Panc1 (cell line): ENCODE measurements around the gene KRTAP10-4. TPM values are rescaled to one million over a fixed set of nuclear protein-coding genes. Genes with fewer than 3 reads are reported as not detected.
A peak's percentile ranks its signal among the peaks of the same experiment; 100 is the strongest.
"Not testable (repeated sequence)": the region's sequence is repeated elsewhere in the genome, so short reads cannot be mapped to it uniquely, and the experiment has no call there.

Experiments used
- ATAC-seq: fragments of 200-7000 bp; cut with Tn5 transposase; 2 replicates; pipeline ENCODE4 v1.9.1; 2020; ENCODE audit warnings: mild to moderate bottlenecking, moderate library complexity
- Bru-seq: library from RNA; stranded (reverse); fragments of 400-500 nt; gene quantifications from one replicate; lab custom pipeline; 2021; lab: Mats Ljungman, UMichigan
- BruChase-seq, 2 experiments: library from RNA; stranded (reverse); fragments of 400-500 nt; gene quantifications; one replicate each; lab custom pipeline; 2021; lab: Mats Ljungman, UMichigan
- BruUV-seq: library from RNA; stranded (reverse); fragments of 400-500 nt; replicated peaks from 2 replicates; lab custom pipeline; 2021; lab: Mats Ljungman, UMichigan
- CTCF ChIA-PET: fragments of 300-600 bp; sonication (Branson Sonifier 250); formaldehyde crosslinking; loops from one replicate; lab custom pipeline; 2022; ENCODE audit warnings: antibody characterized with exemption; lab: Charles Lee
- POLR2A ChIA-PET: fragments of 300-600 bp; sonication (Branson Sonifier 250); formaldehyde crosslinking; loops from one replicate; lab custom pipeline; 2022; ENCODE audit warnings: antibody characterized with exemption; lab: Charles Lee
- DNase-seq: peaks from one replicate; pipeline ENCODE4 v3.0.0-alpha.2; 2010; ENCODE audit warnings: low read depth, low spot score
- H3K27ac ChIP-seq: 2 replicates; pipeline ENCODE4 v1.5.1; 2011; ENCODE audit warnings: mild to moderate bottlenecking, low read length, inconsistent platforms
- H3K27me3 ChIP-seq: fragments of 200-500 bp; sonication (Bioruptor generic); 2 replicates; pipeline ENCODE4 v1.6.0; 2014; ENCODE audit warnings: low read length, inconsistent platforms; ENCODE audit not compliant: control insufficient read depth, insufficient read depth
- H3K36me3 ChIP-seq: fragments of 200-500 bp; sonication (Bioruptor generic); 2 replicates; pipeline ENCODE4 v1.5.1; 2014; ENCODE audit warnings: inconsistent platforms, mild to moderate bottlenecking, low read length, moderate library complexity; ENCODE audit not compliant: control insufficient read depth, insufficient read depth
- H3K4me1 ChIP-seq: 2 replicates; pipeline ENCODE4 v1.5.1; 2011; ENCODE audit warnings: inconsistent platforms, mild to moderate bottlenecking, low read length, moderate library complexity; ENCODE audit not compliant: control insufficient read depth, insufficient read depth
- H3K4me3 ChIP-seq, 2 experiments: 2 replicates each; pipeline ENCODE4 v1.5.1; 2011 to 2012; ENCODE audit warnings: low read depth in 2 of 2, low read length in 2 of 2, mild to moderate bottlenecking in 2 of 2, inconsistent platforms in 1 of 2, moderate library complexity in 1 of 2
- H3K9me3 ChIP-seq: fragments of 200-500 bp; sonication (Bioruptor generic); 2 replicates; pipeline ENCODE4 v1.5.1; 2014; ENCODE audit warnings: low read depth, mild to moderate bottlenecking, inconsistent platforms, low read length, moderate library complexity; ENCODE audit not compliant: control insufficient read depth, insufficient read depth
- CTCF ChIP-seq: fragments of 450-650 bp; IDR thresholded peaks from 2 replicates; pipeline ENCODE4 v1.5.1; 2017; ENCODE audit warnings: mild to moderate bottlenecking
- SIN3A ChIP-seq: IDR thresholded peaks from 2 replicates; pipeline ENCODE4 v1.6.1; 2012; ENCODE audit warnings: low read depth, mild to moderate bottlenecking, low read length, moderate library complexity, borderline replicate concordance; ENCODE audit not compliant: insufficient read depth
- in situ Hi-C: cut with HindIII; loops from 2 replicates; pipeline ENCODE4 v1.10.0; 2016; ENCODE audit warnings: low sequenced_read_pairs, low pct_unique_long_range_greater_than_20kb
- intact Hi-C: fragments of 100-400 bp; cut with micrococcal nuclease; formaldehyde crosslinking; loops from one replicate; pipeline ENCODE4 v1.10.0; 2022; ENCODE audit not compliant: unreplicated experiment
- long read RNA-seq: library from polyadenylated mRNA; unstranded; transcript quantifications from one replicate; pipeline ENCODE4 v2.0.0, GENCODE V29; 2021; ENCODE audit not compliant: unreplicated experiment
- polyA plus RNA-seq: library from polyadenylated mRNA; unstranded; fragments of >200 nt; gene quantifications from one replicate; pipeline ENCODE4 v1.2.1, GENCODE V29; 2012; ENCODE audit warnings: missing spikeins; ENCODE audit not compliant: insufficient read length
- total RNA-seq: library from RNA; stranded (reverse); gene quantifications from one replicate; pipeline ENCODE4 v1.2.1, GENCODE V29; 2021; ENCODE audit not compliant: unreplicated experiment
- TF ChIP-seq, protein P1 (sequence below), 2 experiments: IDR thresholded peaks; 2 replicates each; pipeline ENCODE4 v1.6.1; 2011 to 2012; ENCODE audit warnings: low read depth in 2 of 2, control low read depth in 1 of 2, low read length in 1 of 2, mild to moderate bottlenecking in 1 of 2, moderate library complexity in 1 of 2; ENCODE audit not compliant: insufficient read depth in 1 of 2

Gene KRTAP10-4, protein sequence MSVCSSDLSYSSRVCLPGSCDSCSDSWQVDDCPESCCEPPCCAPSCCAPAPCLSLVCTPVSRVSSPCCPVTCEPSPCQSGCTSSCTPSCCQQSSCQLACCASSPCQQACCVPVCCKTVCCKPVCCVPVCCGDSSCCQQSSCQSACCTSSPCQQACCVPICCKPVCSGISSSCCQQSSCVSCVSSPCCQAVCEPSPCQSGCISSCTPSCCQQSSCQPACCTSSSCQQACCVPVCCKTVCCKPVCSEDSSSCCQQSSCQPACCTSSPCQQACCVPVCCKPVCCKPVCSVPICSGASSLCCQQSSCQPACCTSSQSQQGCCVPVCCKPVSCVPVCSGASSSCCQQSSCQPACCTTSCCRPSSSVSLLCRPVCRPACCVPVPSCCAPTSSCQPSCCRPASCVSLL
- total RNA-seq (not detected), Bru-seq, nascent RNA (percentile 8 among the genes with signal in this experiment), BruChase-seq, experiment 1, labeled RNA remaining after a 2-hour chase (percentile 3 among the genes with signal in this experiment), BruChase-seq, experiment 2, labeled RNA remaining after a 6-hour chase (percentile 5 among the genes with signal in this experiment)
- not detected for polyA plus RNA-seq
- long read RNA-seq = 0 reads

DNA sequence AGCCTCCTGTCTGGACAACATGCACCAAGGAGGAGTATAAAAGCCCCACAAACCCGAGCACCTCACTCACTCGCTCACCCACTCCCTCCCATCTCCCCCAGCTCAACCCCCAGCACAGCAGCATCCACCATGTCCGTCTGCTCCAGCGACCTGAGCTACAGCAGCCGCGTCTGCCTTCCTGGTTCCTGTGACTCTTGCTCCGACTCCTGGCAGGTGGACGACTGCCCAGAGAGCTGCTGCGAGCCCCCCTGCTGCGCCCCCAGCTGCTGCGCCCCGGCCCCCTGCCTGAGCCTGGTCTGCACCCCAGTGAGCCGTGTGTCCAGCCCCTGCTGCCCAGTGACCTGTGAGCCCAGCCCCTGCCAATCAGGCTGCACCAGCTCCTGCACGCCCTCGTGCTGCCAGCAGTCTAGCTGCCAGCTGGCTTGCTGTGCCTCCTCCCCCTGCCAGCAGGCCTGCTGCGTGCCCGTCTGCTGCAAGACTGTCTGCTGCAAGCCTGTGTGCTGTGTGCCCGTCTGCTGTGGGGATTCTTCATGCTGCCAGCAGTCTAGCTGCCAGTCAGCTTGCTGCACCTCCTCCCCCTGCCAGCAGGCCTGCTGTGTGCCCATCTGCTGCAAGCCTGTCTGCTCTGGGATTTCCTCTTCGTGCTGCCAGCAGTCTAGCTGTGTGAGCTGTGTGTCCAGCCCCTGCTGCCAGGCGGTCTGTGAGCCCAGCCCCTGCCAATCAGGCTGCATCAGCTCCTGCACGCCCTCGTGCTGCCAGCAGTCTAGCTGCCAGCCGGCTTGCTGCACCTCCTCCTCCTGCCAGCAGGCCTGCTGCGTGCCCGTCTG, at the start of gene KRTAP10-4:
TSS of gene KRTAP10-4 (plus strand) at position 100 of the 827 bp plus-strand sequence. CDS start at position 130, 30 bp downstream.
- ATAC-seq = 0 out of 2 replicates have a peak, but pooled peaks have one; percentile 26
- BruUV-seq, intact Hi-C loops, H3K4me3 ChIP-seq, H3K36me3 ChIP-seq, DNase-seq, POLR2A ChIA-PET, H3K27me3 ChIP-seq, CTCF ChIA-PET, in situ Hi-C loops, H3K9me3 ChIP-seq, H3K4me1 ChIP-seq: not testable (repeated sequence)
- H3K27ac ChIP-seq = peak within 1 kb of the TSS; percentile 29; the same call in 1 of the 2 replicates

GRCh38 chr21:44524414-44525371, 48.8 kb upstream of the KRTAP10-4 start:
- TF ChIP-seq SIN3A (no peak), CTCF (no peak)
- TF ChIP-seq, protein P1, sequence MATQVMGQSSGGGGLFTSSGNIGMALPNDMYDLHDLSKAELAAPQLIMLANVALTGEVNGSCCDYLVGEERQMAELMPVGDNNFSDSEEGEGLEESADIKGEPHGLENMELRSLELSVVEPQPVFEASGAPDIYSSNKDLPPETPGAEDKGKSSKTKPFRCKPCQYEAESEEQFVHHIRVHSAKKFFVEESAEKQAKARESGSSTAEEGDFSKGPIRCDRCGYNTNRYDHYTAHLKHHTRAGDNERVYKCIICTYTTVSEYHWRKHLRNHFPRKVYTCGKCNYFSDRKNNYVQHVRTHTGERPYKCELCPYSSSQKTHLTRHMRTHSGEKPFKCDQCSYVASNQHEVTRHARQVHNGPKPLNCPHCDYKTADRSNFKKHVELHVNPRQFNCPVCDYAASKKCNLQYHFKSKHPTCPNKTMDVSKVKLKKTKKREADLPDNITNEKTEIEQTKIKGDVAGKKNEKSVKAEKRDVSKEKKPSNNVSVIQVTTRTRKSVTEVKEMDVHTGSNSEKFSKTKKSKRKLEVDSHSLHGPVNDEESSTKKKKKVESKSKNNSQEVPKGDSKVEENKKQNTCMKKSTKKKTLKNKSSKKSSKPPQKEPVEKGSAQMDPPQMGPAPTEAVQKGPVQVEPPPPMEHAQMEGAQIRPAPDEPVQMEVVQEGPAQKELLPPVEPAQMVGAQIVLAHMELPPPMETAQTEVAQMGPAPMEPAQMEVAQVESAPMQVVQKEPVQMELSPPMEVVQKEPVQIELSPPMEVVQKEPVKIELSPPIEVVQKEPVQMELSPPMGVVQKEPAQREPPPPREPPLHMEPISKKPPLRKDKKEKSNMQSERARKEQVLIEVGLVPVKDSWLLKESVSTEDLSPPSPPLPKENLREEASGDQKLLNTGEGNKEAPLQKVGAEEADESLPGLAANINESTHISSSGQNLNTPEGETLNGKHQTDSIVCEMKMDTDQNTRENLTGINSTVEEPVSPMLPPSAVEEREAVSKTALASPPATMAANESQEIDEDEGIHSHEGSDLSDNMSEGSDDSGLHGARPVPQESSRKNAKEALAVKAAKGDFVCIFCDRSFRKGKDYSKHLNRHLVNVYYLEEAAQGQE (IDR thresholded peaks at IDR 0.05; ENCODE audit: insufficient read depth in 1 of 2, low read depth in 2 of 2, low read length in 1 of 2) = no peak
- BruUV-seq = no TSS peak
- Histone ChIP-seq H3K27ac (no peak overlapping the region), H3K4me1 (no peaks in the 10 kb centered on the region), H3K36me3 (no peaks in the 10 kb centered on the region), H3K9me3 (no peaks in the 10 kb centered on the region), H3K27me3 (no peaks in the 10 kb centered on the region), H3K4me3 (no peak overlapping the region)
- ChIA-PET CTCF (no interaction called here), POLR2A (no interaction called here)
- DNase-seq = no peak
- in situ Hi-C loops (no loop called here), intact Hi-C loops (no loop called here)
- ATAC-seq = no peak
